Measurements from ENCODE around the gene TMEM74B. TPM values are rescaled to one million over a fixed set of nuclear protein-coding genes. Genes with fewer than 3 reads are reported as not detected.

Gene TMEM74B
- total and polyA plus RNA-seq, 9 of the 15 experiments (the other 6 are each of a cell fraction or from before 2014, with no cell fraction given): 0.24 to 19.0 (median 7.5) TPM

DNA sequence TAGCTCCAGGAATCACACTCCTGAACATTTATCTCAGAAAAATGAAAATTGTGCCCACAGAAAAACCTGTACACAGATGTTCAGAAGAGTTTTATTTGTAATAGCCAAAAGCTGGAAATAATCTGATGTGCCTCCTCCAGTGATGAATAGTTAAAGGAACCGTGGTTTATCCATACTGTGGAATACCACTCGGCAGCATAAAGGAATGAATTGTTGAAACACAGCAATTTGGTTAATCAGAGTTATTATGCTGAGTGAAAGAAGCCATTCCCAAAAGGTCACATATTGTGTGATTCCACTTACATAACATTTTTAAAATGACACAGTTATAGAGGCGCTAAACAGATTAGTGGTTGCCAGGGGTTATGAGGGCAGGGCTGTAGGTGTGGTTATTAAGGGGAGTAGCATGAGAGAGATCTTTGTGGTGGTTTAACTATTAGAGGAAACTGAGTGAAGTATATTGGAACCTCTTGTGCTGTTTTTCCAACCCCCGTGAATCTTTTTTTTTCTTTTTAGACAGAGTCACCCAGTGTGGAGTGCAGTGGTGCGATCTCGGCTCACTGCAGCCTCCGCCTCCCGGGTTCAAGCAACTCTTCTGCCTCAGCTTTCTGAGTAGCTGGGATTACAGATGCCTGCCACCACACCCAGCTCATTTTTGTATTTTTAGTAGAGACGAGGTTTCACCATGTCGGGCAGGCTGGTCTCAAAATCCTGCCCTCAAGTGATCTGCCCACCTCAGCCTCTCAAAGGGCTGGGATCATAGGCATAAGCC, 40.2 kb downstream of the TMEM74B start:
- CTCF ChIA-PET (ENCODE audit: low intra/inter-chr PET ratio): no interaction called here
- 84% methylated on average over 7 of the region's 10 CpGs for WGBS (ENCODE audit: insufficient coverage, low coverage, missing lambda C conversion rate)
- Histone ChIP-seq H3K79me2 (ENCODE audit: control insufficient read depth, insufficient read depth, low read length) (no peaks in the 10 kb centered on the region), H4K20me1 (replicated peaks; ENCODE audit: control insufficient read depth, insufficient read depth, low read length) (no peaks in the 10 kb centered on the region), H3K27me3 (ENCODE audit: control insufficient read depth in 2 of 2, insufficient read depth in 2 of 2, low read length in 2 of 2) (no peaks in the 10 kb centered on the region), H3K9me1 (ENCODE audit: control insufficient read depth, insufficient read depth, low read length) (no peaks in the 10 kb centered on the region), H3K4me3 (no peak overlapping the region), H3K9me3 (replicated peaks; ENCODE audit: control insufficient read depth, insufficient read depth, low read depth, low read length) (no peaks in the 10 kb centered on the region), H3K4me2 (ENCODE audit: insufficient read depth, low read length) (no peak overlapping the region), H2AFZ (ENCODE audit: low read depth, low read length) (no peak overlapping the region), H3K4me1 (replicated peaks in 1 of 2; ENCODE audit: control insufficient read depth in 2 of 2, insufficient read depth in 2 of 2, low read length in 2 of 2) (no peaks in the 10 kb centered on the region), H3K27ac (ENCODE audit: extremely low read depth, low read depth, low read length) (no peak overlapping the region), H3K9ac (ENCODE audit: insufficient read depth in 1 of 2, low read depth in 2 of 2, low read length in 2 of 2) (no peak overlapping the region), H3K36me3 (ENCODE audit: control insufficient read depth, insufficient read depth, low read length) (peaks cover 58% of the 10 kb centered on the region)
- BruUV-seq (replicated peaks): no TSS peak
- ATAC-seq (no peak), FAIRE-seq (no peak), DNase-seq (ENCODE audit: extremely low read depth in 1 of 4, low spot score in 3 of 4) (no peak)
- in situ Hi-C loops (cut with MboI): no loop called here
- intact Hi-C loops (cut with micrococcal nuclease): no loop called here
- TF ChIP-seq, protein P1, sequence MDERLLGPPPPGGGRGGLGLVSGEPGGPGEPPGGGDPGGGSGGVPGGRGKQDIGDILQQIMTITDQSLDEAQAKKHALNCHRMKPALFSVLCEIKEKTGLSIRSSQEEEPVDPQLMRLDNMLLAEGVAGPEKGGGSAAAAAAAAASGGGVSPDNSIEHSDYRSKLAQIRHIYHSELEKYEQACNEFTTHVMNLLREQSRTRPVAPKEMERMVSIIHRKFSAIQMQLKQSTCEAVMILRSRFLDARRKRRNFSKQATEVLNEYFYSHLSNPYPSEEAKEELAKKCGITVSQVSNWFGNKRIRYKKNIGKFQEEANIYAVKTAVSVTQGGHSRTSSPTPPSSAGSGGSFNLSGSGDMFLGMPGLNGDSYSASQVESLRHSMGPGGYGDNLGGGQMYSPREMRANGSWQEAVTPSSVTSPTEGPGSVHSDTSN (CRISPR knock-in tag; IDR thresholded peaks at IDR 0.05; ENCODE audit: low read depth): no peak
- TF ChIP-seq, protein P1 (tag; conservative IDR thresholded peaks at IDR 0.05; ENCODE audit: low read depth): no peak
- no peak for TF ChIP-seq HDAC1 (IDR thresholded peaks at IDR 0.05)
- no peak for TF ChIP-seq KDM1A (IDR thresholded peaks at IDR 0.05)
- no peak for TF ChIP-seq PTBP1 (IDR thresholded peaks at IDR 0.05; ENCODE audit: low read depth, low read length)
- TF ChIP-seq HDGF (IDR thresholded peaks at IDR 0.05): no peak
- TF ChIP-seq, protein P2, sequence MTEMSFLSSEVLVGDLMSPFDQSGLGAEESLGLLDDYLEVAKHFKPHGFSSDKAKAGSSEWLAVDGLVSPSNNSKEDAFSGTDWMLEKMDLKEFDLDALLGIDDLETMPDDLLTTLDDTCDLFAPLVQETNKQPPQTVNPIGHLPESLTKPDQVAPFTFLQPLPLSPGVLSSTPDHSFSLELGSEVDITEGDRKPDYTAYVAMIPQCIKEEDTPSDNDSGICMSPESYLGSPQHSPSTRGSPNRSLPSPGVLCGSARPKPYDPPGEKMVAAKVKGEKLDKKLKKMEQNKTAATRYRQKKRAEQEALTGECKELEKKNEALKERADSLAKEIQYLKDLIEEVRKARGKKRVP (CRISPR knock-in tag; IDR thresholded peaks at IDR 0.05): no peak
- POLR2A ChIA-PET: interaction anchor here (0.8 kb wide), 1 partner anchor 31 kb away, joined by 3 read pairs; no protein-coding TSS in a partner anchor

Data from K562 (cell line).